IMR-90 (cell line): ENCODE measurements around the gene NPIPB6. TPM values are rescaled to one million over a fixed set of nuclear protein-coding genes. Genes with fewer than 3 reads are reported as not detected.
"Not testable (repeated sequence)": the region's sequence is repeated elsewhere in the genome, so short reads cannot be mapped to it uniquely, and the experiment has no call there.

ENCODE experiments used
- ATAC-seq: fragments of 200-7000 bp; cut with Tn5 transposase; 2 replicates; pipeline ENCODE4 v1.9.1; 2020; ENCODE audit warnings: low read depth, mild to moderate bottlenecking, moderate library complexity
- BruUV-seq: library from RNA; stranded (reverse); fragments of 400-500 nt; replicated peaks from 2 replicates; lab custom pipeline; 2021; lab: Mats Ljungman, UMichigan
- CTCF ChIA-PET: fragments of 300-600 bp; formaldehyde crosslinking; extraction: SDS; loops from one replicate; lab custom pipeline; 2021; ENCODE audit warnings: antibody characterized with exemption; lab: Yijun Ruan, JAX
- POLR2A ChIA-PET: fragments of 300-600 bp; sonication (Branson Sonifier 250); formaldehyde crosslinking; loops from one replicate; lab custom pipeline; 2022; ENCODE audit warnings: antibody characterized with exemption; ENCODE audit not compliant: unreplicated experiment; lab: Charles Lee
- DNase-seq: peaks from one replicate; pipeline ENCODE4 v3.0.0; 2013
- H2AFZ ChIP-seq: replicated peaks from 2 replicates; pipeline ENCODE3; 2013; ENCODE audit warnings: low read length, mild to moderate bottlenecking; ENCODE audit not compliant: poor library complexity
- H2AK5ac ChIP-seq: 2 replicates; pipeline ENCODE4 v1.6.1; 2013; ENCODE audit warnings: low read depth, low read length, inconsistent platforms
- H2AK9ac ChIP-seq: replicated peaks from 2 replicates; pipeline ENCODE3; 2013; ENCODE audit warnings: mild to moderate bottlenecking, low read depth, low read length, moderate library complexity; ENCODE audit not compliant: poor library complexity
- H2BK120ac ChIP-seq: 2 replicates; pipeline ENCODE4 v1.6.1; 2013; ENCODE audit warnings: low read depth, low read length, inconsistent platforms
- H2BK15ac ChIP-seq: 3 replicates; pipeline ENCODE4 v1.6.1; 2013; ENCODE audit warnings: low read depth, low read length, inconsistent platforms
- H2BK20ac ChIP-seq: 2 replicates; pipeline ENCODE4 v1.6.1; 2013; ENCODE audit warnings: low read depth, mild to moderate bottlenecking, inconsistent platforms, low read length, moderate library complexity
- H2BK5ac ChIP-seq: 2 replicates; pipeline ENCODE4 v1.6.1; 2013; ENCODE audit warnings: mild to moderate bottlenecking, low read depth, low read length, inconsistent platforms; ENCODE audit not compliant: poor library complexity, severe bottlenecking
- H3K14ac ChIP-seq: replicated peaks from 2 replicates; pipeline ENCODE4 v1.6.1; 2013; ENCODE audit warnings: low read depth, low read length, inconsistent platforms
- H3K18ac ChIP-seq: 2 replicates; pipeline ENCODE4 v1.6.1; 2013; ENCODE audit warnings: low read depth, low read length, control low read depth
- H3K23ac ChIP-seq: 2 replicates; pipeline ENCODE4 v1.6.1; 2013; ENCODE audit warnings: low read depth, low read length, inconsistent platforms
- H3K27ac ChIP-seq: 2 replicates; pipeline ENCODE4 v1.5.1; 2013; ENCODE audit warnings: mild to moderate bottlenecking, control low read depth, low read length; ENCODE audit not compliant: insufficient read depth
- H3K27me3 ChIP-seq: 2 replicates; pipeline ENCODE4 v1.6.1; 2013; ENCODE audit warnings: low read length; ENCODE audit not compliant: control insufficient read depth, insufficient read depth
- H3K36me3 ChIP-seq: 2 replicates; pipeline ENCODE4 v1.6.1; 2013; ENCODE audit warnings: low read length, mixed read lengths; ENCODE audit not compliant: control insufficient read depth, insufficient read depth
- H3K4ac ChIP-seq: 2 replicates; pipeline ENCODE4 v1.6.1; 2013; ENCODE audit warnings: low read depth, low read length, inconsistent platforms
- H3K4me1 ChIP-seq: 2 replicates; pipeline ENCODE4 v1.6.1; 2013; ENCODE audit warnings: low read length, mixed read lengths; ENCODE audit not compliant: control insufficient read depth, insufficient read depth
- H3K4me2 ChIP-seq: 2 replicates; pipeline ENCODE4 v1.6.1; 2013; ENCODE audit warnings: low read depth, mild to moderate bottlenecking, control low read depth, low read length, moderate library complexity
- H3K4me3 ChIP-seq: 2 replicates; pipeline ENCODE4 v1.5.1; 2013; ENCODE audit warnings: low read depth, mild to moderate bottlenecking, control low read depth, low read length, moderate library complexity; ENCODE audit not compliant: insufficient read depth
- H3K56ac ChIP-seq: 2 replicates; pipeline ENCODE4 v1.6.1; 2013; ENCODE audit warnings: low read length, inconsistent platforms; ENCODE audit not compliant: insufficient read depth; ENCODE audit errors: extremely low read depth
- H3K79me1 ChIP-seq, 2 experiments: 2 replicates each; pipeline ENCODE4 v1.6.1; 2013; ENCODE audit warnings: low read length in 2 of 2, inconsistent platforms in 1 of 2, low read depth in 1 of 2
- H3K9ac ChIP-seq: 2 replicates; pipeline ENCODE4 v1.6.1; 2013; ENCODE audit warnings: low read depth, low read length, control low read depth
- H3K9me1 ChIP-seq: 2 replicates; pipeline ENCODE4 v1.6.1; 2013; ENCODE audit warnings: low read length, inconsistent platforms; ENCODE audit not compliant: insufficient read depth
- H3K9me3 ChIP-seq: 2 replicates; pipeline ENCODE4 v1.6.1; 2013; ENCODE audit warnings: low read length; ENCODE audit not compliant: control insufficient read depth, insufficient read depth
- H4K20me1 ChIP-seq: 2 replicates; pipeline ENCODE4 v1.6.1; 2013; ENCODE audit warnings: low read length, inconsistent platforms; ENCODE audit not compliant: insufficient read depth
- H4K5ac ChIP-seq: 2 replicates; pipeline ENCODE4 v1.6.1; 2013; ENCODE audit warnings: mild to moderate bottlenecking, low read depth, low read length, control low read depth
- H4K8ac ChIP-seq, 2 experiments: 2 replicates each; pipeline ENCODE4 v1.6.1; 2013; ENCODE audit warnings: low read depth in 2 of 2, low read length in 2 of 2, control low read depth in 1 of 2, inconsistent platforms in 1 of 2
- H4K91ac ChIP-seq: 2 replicates; pipeline ENCODE4 v1.6.1; 2013; ENCODE audit warnings: low read depth, low read length, inconsistent platforms; ENCODE audit not compliant: insufficient read depth
- WGBS, 2 experiments: methylation state at CpG; one replicate each; pipeline versions ENCODE4 v1.1.5 to v1.1.7; 2013; ENCODE audit warnings: missing lambda C conversion rate in 2 of 2; ENCODE audit not compliant: insufficient read length in 1 of 2; ENCODE audit errors: extremely low coverage in 2 of 2; 5-methylcytosine and 5-hydroxymethylcytosine counted together
- dilution Hi-C: fragments of 300-500 bp; cut with HindIII; formaldehyde crosslinking; loops from one replicate; pipeline ENCODE4 v1.14.3; 2018; ENCODE audit warnings: low sequenced_read_pairs; ENCODE audit not compliant: unreplicated experiment
- in situ Hi-C: fragments of 300-500 bp; cut with MboI; formaldehyde crosslinking; loops from 3 replicates; pipeline ENCODE4 v1.14.3; 2019; ENCODE audit warnings: low sequenced_read_pairs, inconsistent platforms, mixed read lengths
- intact Hi-C: fragments of 100-400 bp; cut with micrococcal nuclease; formaldehyde crosslinking; loops from 2 replicates; pipeline ENCODE4 v1.10.0; 2022
- polyA plus RNA-seq, 3 experiments: library from polyadenylated mRNA; depleted of rRNA; stranded (reverse); fragments of >200 nt; gene quantifications; 2 replicates each; pipeline ENCODE4 v1.2.3, GENCODE V29; 2012; ENCODE audit warnings: low replicate concordance in 1 of 3
- total RNA-seq: library from RNA; depleted of rRNA; stranded (reverse); fragments of >200 nt; gene quantifications from 2 replicates; pipeline ENCODE4 v1.2.3, GENCODE V29; 2012

Gene NPIPB6
- total and polyA plus RNA-seq, 2 of the 4 experiments (the other 2 are of a cell fraction), result 0.18 to 0.19 TPM

DNA sequence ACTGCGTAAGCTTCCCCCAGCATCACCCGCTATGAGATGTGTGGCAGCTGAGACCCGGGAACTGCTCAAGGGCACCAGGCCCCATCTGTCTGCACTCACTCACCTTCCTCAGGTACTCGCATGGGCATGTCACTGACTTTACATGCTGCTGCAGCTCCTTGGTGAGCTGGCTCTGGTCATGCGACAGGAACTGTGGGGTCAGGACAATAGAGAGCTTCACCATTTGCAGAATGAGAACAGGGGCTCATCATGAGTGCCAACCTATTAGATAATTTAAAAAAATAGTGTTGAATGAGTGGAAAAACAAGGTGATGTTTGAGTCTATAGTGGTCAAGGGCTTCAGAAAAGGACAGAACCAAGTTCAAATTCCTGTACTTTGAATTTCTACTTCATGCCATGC lies 708 bp downstream of the NPIPB6 start:
- WGBS, 2 experiments, result no CpG with 5 or more reads among the region's 5 CpGs
- intact Hi-C loops, H3K27ac ChIP-seq, H2BK120ac ChIP-seq, H3K79me1 ChIP-seq, H2BK15ac ChIP-seq, H3K56ac ChIP-seq, H3K23ac ChIP-seq, DNase-seq, H4K91ac ChIP-seq, H3K9ac ChIP-seq, H2BK20ac ChIP-seq, dilution Hi-C loops, in situ Hi-C loops, H3K18ac ChIP-seq, H2BK5ac ChIP-seq, H4K5ac ChIP-seq, H3K9me1 ChIP-seq, H3K4me1 ChIP-seq, CTCF ChIA-PET, BruUV-seq, H4K20me1 ChIP-seq, H3K4ac ChIP-seq, H4K8ac ChIP-seq, H3K4me2 ChIP-seq, H3K27me3 ChIP-seq, POLR2A ChIA-PET, H2AFZ ChIP-seq, H2AK9ac ChIP-seq, H3K14ac ChIP-seq, ATAC-seq, H3K9me3 ChIP-seq, H3K36me3 ChIP-seq, H2AK5ac ChIP-seq, H3K4me3 ChIP-seq: not testable (repeated sequence)

DNA sequence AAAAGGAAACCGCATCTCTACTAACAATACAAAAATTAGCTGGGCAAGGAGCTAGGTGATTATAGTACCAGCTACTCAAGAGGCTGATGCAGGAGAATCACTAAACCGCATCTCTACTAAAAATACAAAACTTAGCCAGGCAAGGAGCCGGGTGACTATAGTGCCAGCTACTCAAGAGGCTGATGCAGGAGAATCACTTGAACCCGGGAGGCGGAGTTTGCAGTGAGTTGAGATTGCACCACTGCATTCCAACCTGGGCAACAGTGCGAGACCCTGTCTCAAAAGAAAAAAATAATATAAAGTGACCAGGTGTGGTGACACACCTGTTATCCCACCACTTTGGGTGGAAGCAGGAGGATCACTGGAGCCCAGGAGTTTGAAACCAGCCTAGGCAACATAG lies 25.1 kb downstream of the NPIPB6 start:
- intact Hi-C loops, H2BK20ac ChIP-seq, H3K4me1 ChIP-seq, H4K20me1 ChIP-seq, H3K4me3 ChIP-seq, H3K4me2 ChIP-seq, H3K56ac ChIP-seq, dilution Hi-C loops, H3K4ac ChIP-seq, H3K9me1 ChIP-seq, DNase-seq, H3K36me3 ChIP-seq, H4K91ac ChIP-seq, H2BK120ac ChIP-seq, H2AFZ ChIP-seq, H2AK9ac ChIP-seq, BruUV-seq, H3K27ac ChIP-seq, H3K79me1 ChIP-seq, H2AK5ac ChIP-seq, H2BK5ac ChIP-seq, ATAC-seq, H3K14ac ChIP-seq, POLR2A ChIA-PET, H3K9me3 ChIP-seq, H4K8ac ChIP-seq, H2BK15ac ChIP-seq, H4K5ac ChIP-seq, H3K18ac ChIP-seq, H3K27me3 ChIP-seq, H3K23ac ChIP-seq, H3K9ac ChIP-seq: not testable (repeated sequence)
- in situ Hi-C loops, result loop anchor here (10.0 kb wide), 1 partner anchor 63 kb away; no protein-coding TSS in a partner anchor
- CTCF ChIA-PET, result interaction anchor here (0.7 kb wide), 1 partner anchor 12 kb away, joined by 8 read pairs; no protein-coding TSS in a partner anchor
- WGBS, 2 experiments, result no CpG with 5 or more reads among the region's 6 CpGs
